ENCODE data around the gene OR5B12.
"Not testable (repeated sequence)": the region's sequence is repeated elsewhere in the genome, so short reads cannot be mapped to it uniquely, and the experiment has no call there.

DNA sequence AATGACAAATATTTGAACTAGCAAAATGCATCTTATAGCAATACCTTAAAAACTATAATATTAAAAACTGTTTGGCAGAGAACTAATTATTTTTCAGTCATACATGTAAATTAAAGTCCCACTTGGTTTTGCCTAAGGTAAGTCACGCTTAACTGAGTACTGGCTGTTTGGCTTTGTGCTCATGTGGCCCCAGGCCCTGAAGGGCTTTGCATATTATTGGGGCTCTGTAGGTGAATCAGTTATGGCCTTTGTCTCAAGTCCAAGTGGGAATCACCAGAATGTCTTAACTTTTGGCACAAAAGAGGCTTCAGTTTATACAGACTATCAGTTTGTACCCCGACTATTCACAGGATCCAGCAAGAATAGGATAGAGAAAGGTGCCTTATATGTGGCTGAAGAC, 42.4 kb downstream of the OR5B12 start:
- not testable (repeated sequence) for TF ChIP-seq POLR2AphosphoS5 (IDR thresholded peaks at IDR 0.05; ENCODE audit: low read depth, low read length); POLR2A (IDR thresholded peaks at IDR 0.05; ENCODE audit: low read depth, low read length); TAF1 (IDR thresholded peaks at IDR 0.05; ENCODE audit: borderline replicate concordance, low read depth, low read length)
